ENCODE data around the gene SYT1. TPM values are rescaled to one million over a fixed set of nuclear protein-coding genes. Genes with fewer than 3 reads are reported as not detected.
A peak's percentile ranks its signal among the peaks of the same experiment; 100 is the strongest.

SYT1 gene
- total and polyA plus RNA-seq, 2 donors (not counting 1 experiment from before 2014, with no cell fraction given), result 0.60 to 1.3 TPM

DNA sequence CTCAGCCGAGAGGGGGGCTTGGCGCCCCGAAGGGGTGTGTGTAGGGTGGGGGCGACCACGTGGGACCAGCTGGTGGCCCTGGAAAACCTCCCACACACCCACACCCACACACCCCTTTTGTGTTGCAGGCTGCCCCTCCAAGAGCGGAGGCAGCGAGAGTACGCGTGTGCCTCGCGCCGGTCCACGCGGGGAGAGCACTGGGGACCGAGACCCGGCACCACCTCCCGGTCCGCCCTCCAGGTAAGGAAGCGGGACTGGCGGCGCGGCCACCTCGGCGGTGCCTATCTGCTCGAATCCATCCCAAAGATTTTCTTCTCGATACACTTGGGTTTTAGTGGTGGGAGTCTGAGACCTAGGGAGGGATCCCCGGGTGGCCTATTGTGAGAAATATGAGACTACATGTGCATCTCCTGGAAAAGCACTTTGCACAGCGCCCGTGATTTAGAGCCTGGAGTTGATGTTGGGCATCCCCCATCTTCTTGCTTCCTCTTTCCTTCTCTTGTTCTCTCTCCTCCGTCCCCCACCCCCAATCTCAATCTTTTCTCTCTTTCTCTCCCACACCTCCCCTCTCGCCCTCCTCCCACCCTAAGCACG is 393 bp downstream of the SYT1 start:
- Histone ChIP-seq H3K9ac (ENCODE audit: low read length) (peak overlapping the region; percentile 73), H2AFZ (ENCODE audit: insufficient read depth, low read depth, low read length, poor library complexity, severe bottlenecking) (peak overlapping the region; percentile 70), H3K79me2 (ENCODE audit: control insufficient read depth, insufficient read depth, low read length) (no peaks in the 10 kb centered on the region), H4K20me1 (ENCODE audit: control insufficient read depth, insufficient read depth, low read length, poor library complexity, severe bottlenecking) (no peaks in the 10 kb centered on the region), H3K27ac (ENCODE audit: low read length in 2 of 2) (no peak overlapping the region), H3K4me3 (ENCODE audit: control extremely low read depth in 1 of 5, extremely low read depth in 1 of 5, insufficient read depth in 1 of 5, low read depth in 2 of 5, low read length in 4 of 5) (peak overlapping the region; percentile 47 to 69 (median 51)), H3K4me1 (ENCODE audit: control insufficient read depth in 2 of 2, insufficient read depth in 2 of 2, low read length in 2 of 2) (peaks cover 15 to 25% of the 10 kb centered on the region in 2 donors), H3K9me3 (ENCODE audit: control extremely low read depth in 1 of 3, control insufficient read depth in 2 of 3, insufficient read depth in 1 of 3, low read length in 2 of 3) (no peaks in the 10 kb centered on the region), H3K4me2 (replicated peaks; ENCODE audit: low read depth, low read length, poor library complexity, severe bottlenecking) (peak overlapping the region; percentile 81), H3K27me3 (replicated peaks in 1 of 4; ENCODE audit: control extremely low read depth in 1 of 4, control insufficient read depth in 3 of 4, insufficient read depth in 4 of 4, low read length in 3 of 4) (peaks cover 0 to 14% (median 5%) of the 10 kb centered on the region in 4 experiments), H3K36me3 (replicated peaks in 1 of 2; ENCODE audit: control extremely low read depth in 1 of 2, control insufficient read depth in 1 of 2, extremely low read depth in 1 of 2, insufficient read depth in 2 of 2, low read length in 1 of 2) (no peaks in the 10 kb centered on the region)
- Mint-ChIP-seq H3K4me3 (peak overlapping the region; percentile 87), H3K9me3 (ENCODE audit: insufficient read depth) (no peaks in the 10 kb centered on the region), H3K27ac (no peak overlapping the region), H3K4me1 (peaks cover 19% of the 10 kb centered on the region), H3K27me3 (peaks cover 6% of the 10 kb centered on the region)
- intact Hi-C loops (cut with micrococcal nuclease), result no loop called here
- WGBS (ENCODE audit: insufficient coverage), result 8% methylated on average over 23 of the region's 32 CpGs
- peak; percentile 28 for DNase-seq
- TF ChIP-seq, protein P1, sequence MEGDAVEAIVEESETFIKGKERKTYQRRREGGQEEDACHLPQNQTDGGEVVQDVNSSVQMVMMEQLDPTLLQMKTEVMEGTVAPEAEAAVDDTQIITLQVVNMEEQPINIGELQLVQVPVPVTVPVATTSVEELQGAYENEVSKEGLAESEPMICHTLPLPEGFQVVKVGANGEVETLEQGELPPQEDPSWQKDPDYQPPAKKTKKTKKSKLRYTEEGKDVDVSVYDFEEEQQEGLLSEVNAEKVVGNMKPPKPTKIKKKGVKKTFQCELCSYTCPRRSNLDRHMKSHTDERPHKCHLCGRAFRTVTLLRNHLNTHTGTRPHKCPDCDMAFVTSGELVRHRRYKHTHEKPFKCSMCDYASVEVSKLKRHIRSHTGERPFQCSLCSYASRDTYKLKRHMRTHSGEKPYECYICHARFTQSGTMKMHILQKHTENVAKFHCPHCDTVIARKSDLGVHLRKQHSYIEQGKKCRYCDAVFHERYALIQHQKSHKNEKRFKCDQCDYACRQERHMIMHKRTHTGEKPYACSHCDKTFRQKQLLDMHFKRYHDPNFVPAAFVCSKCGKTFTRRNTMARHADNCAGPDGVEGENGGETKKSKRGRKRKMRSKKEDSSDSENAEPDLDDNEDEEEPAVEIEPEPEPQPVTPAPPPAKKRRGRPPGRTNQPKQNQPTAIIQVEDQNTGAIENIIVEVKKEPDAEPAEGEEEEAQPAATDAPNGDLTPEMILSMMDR (IDR thresholded peaks at IDR 0.05), result no peak
- TF ChIP-seq EZH2 (IDR thresholded peaks at IDR 0.05; ENCODE audit: borderline replicate concordance, insufficient read depth, low read depth, low read length, poor library complexity, severe bottlenecking), result no peak
- ATAC-seq (ENCODE audit: low read depth), result peak; percentile 22
- POLR2A ChIA-PET, result no interaction called here
- CTCF ChIA-PET, result interaction anchor here (0.5 kb wide), 1 partner anchor 116 kb away, joined by 3 read pairs; no protein-coding TSS in a partner anchor

DNA sequence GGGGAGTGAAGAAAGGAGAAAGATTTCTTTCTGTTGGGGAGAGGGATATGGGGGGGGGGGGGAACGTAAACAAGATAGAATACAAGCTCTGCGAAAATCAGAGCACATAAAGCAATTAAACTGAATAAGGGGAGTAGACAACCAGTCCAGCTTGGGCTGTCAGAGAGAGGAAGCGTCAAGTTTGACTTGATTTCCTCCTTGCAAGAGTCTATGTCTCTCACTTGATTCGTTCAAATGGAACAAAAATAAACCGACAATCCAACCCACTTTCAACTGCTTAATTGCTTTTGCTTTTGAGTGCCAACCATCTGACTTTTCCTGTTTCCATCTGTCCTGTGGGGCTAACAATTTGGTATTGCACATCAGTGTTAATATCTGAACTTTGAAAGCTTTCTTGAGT is 942 bp downstream of the SYT1 start:
- ChIA-PET POLR2A (no interaction called here), CTCF (interaction anchor here (0.5 kb wide), 1 partner anchor 115 kb away, joined by 3 read pairs; no protein-coding TSS in a partner anchor)
- 0% methylated on average over 1 of the region's 5 CpGs for WGBS (ENCODE audit: insufficient coverage)
- no peak for ATAC-seq (ENCODE audit: low read depth)
- H3K4me3 Mint-ChIP-seq, result peak overlapping the region; percentile 87
- H3K27ac ChIP-seq (ENCODE audit: low read length in 2 of 2), result no peak overlapping the region
- H3K4me2 ChIP-seq (replicated peaks; ENCODE audit: low read depth, low read length, poor library complexity, severe bottlenecking), result peak overlapping the region; percentile 81
- peak overlapping the region; percentile 11 to 69 (median 51) for H3K4me3 ChIP-seq (ENCODE audit: control extremely low read depth in 1 of 5, extremely low read depth in 1 of 5, insufficient read depth in 1 of 5, low read depth in 2 of 5, low read length in 4 of 5)
- H3K36me3 ChIP-seq (replicated peaks in 1 of 2; ENCODE audit: control extremely low read depth in 1 of 2, control insufficient read depth in 1 of 2, extremely low read depth in 1 of 2, insufficient read depth in 2 of 2, low read length in 1 of 2), result no peaks in the 10 kb centered on the region
- H2AFZ ChIP-seq (ENCODE audit: insufficient read depth, low read depth, low read length, poor library complexity, severe bottlenecking), result peak overlapping the region; percentile 70
- no peak for TF ChIP-seq EZH2 (IDR thresholded peaks at IDR 0.05; ENCODE audit: borderline replicate concordance, insufficient read depth, low read depth, low read length, poor library complexity, severe bottlenecking)
- TF ChIP-seq, protein P1 (IDR thresholded peaks at IDR 0.05), result no peak
- peaks cover 20% of the 10 kb centered on the region for H3K4me1 Mint-ChIP-seq
- no peak overlapping the region for H3K27ac Mint-ChIP-seq
- peak overlapping the region; percentile 73 for H3K9ac ChIP-seq (ENCODE audit: low read length)
- intact Hi-C loops (cut with micrococcal nuclease), result no loop called here
- DNase-seq, result peak; percentile 7
- no peaks in the 10 kb centered on the region for H3K9me3 ChIP-seq (ENCODE audit: control extremely low read depth in 1 of 3, control insufficient read depth in 2 of 3, insufficient read depth in 1 of 3, low read length in 2 of 3)
- H3K79me2 ChIP-seq (ENCODE audit: control insufficient read depth, insufficient read depth, low read length), result no peaks in the 10 kb centered on the region
- H3K9me3 Mint-ChIP-seq (ENCODE audit: insufficient read depth), result no peaks in the 10 kb centered on the region
- H3K27me3 Mint-ChIP-seq, result peaks cover 6% of the 10 kb centered on the region
- H3K4me1 ChIP-seq (ENCODE audit: control insufficient read depth in 2 of 2, insufficient read depth in 2 of 2, low read length in 2 of 2), result peaks cover 16 to 27% of the 10 kb centered on the region in 2 donors
- H4K20me1 ChIP-seq (ENCODE audit: control insufficient read depth, insufficient read depth, low read length, poor library complexity, severe bottlenecking), result no peaks in the 10 kb centered on the region
- H3K27me3 ChIP-seq (replicated peaks in 1 of 4; ENCODE audit: control extremely low read depth in 1 of 4, control insufficient read depth in 3 of 4, insufficient read depth in 4 of 4, low read length in 3 of 4), result peaks cover 0 to 14% (median 5%) of the 10 kb centered on the region in 4 experiments

All from B cell (primary cell).